ENCODE data around the gene TNIP2. TPM values are rescaled to one million over a fixed set of nuclear protein-coding genes. Genes with fewer than 3 reads are reported as not detected.
A peak's percentile ranks its signal among the peaks of the same experiment; 100 is the strongest.

Gene TNIP2
- total and polyA plus RNA-seq, 2 of the 13 experiments (the other 11 are each of a cell fraction or from before 2014, with no cell fraction given) = 25.6 to 38.0 TPM

DNA sequence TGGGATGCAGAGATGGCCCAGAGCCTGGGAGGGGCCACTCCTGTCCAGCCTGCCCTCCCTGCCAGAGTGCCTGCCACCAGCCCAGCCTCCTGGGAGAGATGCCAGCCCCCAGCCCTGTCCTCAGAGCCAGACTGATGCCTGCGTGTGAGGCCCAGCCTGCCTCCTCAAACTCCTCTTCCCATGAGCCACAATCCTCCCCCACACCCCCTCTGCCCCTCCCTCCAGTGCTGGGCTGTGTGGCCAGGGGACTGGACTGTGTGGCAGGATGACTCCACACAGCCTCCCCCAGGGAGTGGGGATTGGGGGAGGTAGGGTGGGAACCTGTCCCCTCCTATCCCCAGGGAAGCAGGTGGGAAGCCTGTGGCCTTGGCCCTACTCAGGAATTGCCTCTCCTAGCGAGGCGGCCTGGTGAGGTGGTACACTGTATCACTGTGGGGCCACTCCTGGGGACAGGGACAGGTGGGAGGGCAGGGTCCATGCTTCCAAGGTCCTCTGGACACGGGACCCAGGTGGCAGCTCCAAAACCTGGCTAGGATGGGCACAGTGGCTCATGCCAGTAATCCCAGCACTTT is 32.5 kb upstream of the TNIP2 start (continued):
- TF ChIP-seq KLF13 (CRISPR knock-in tag; IDR thresholded peaks at IDR 0.05) (no peak), POGZ (CRISPR knock-in tag; IDR thresholded peaks at IDR 0.05) (no peak), HNRNPL (IDR thresholded peaks at IDR 0.05; ENCODE audit: low read depth, low read length) (0 out of 2 replicates have a peak, but pooled peaks have one; percentile 32), ISX (CRISPR knock-in tag; conservative IDR thresholded peaks at IDR 0.05) (no peak), ZNF678 (CRISPR knock-in tag; IDR thresholded peaks at IDR 0.05) (no peak), ZNF124 (CRISPR knock-in tag; IDR thresholded peaks at IDR 0.05) (no peak), ZSCAN31 (CRISPR knock-in tag; IDR thresholded peaks at IDR 0.05; ENCODE audit: low read depth) (no peak), HNF4A (CRISPR knock-in tag; IDR thresholded peaks at IDR 0.05) (peak; percentile 79), ZFY (CRISPR knock-in tag; IDR thresholded peaks at IDR 0.05) (no peak), MTA1 (CRISPR knock-in tag; IDR thresholded peaks at IDR 0.05; ENCODE audit: borderline replicate concordance) (0 out of 2 replicates have a peak, but pooled peaks have one; percentile 19)
- TF ChIP-seq, protein P1, sequence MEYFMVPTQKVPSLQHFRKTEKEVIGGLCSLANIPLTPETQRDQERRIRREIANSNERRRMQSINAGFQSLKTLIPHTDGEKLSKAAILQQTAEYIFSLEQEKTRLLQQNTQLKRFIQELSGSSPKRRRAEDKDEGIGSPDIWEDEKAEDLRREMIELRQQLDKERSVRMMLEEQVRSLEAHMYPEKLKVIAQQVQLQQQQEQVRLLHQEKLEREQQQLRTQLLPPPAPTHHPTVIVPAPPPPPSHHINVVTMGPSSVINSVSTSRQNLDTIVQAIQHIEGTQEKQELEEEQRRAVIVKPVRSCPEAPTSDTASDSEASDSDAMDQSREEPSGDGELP (IDR thresholded peaks at IDR 0.05; ENCODE audit: borderline replicate concordance, low read depth) = peak; percentile 14; the same call in 1 of the 2 replicates
- TF ChIP-seq, protein P2, sequence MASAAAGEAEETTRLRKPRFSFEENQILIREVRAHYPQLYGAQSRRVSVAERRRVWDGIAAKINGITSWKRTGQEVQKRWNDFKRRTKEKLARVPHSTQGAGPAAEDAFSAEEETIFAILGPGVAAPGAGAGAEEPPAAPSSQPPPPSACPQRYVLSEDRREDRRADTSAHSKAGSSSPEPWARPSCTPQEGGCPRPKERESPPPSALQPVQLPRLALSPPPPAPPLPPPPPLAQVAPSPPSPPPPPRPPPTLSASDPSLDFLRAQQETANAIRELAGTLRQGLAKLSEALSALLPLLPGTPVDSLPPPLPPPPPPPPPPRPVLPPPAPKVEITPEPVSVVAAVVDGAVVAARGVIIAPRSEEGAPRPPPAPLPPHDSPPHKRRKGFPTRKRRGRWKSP (CRISPR knock-in tag; IDR thresholded peaks at IDR 0.05) = no peak
- TF ChIP-seq, protein P3, sequence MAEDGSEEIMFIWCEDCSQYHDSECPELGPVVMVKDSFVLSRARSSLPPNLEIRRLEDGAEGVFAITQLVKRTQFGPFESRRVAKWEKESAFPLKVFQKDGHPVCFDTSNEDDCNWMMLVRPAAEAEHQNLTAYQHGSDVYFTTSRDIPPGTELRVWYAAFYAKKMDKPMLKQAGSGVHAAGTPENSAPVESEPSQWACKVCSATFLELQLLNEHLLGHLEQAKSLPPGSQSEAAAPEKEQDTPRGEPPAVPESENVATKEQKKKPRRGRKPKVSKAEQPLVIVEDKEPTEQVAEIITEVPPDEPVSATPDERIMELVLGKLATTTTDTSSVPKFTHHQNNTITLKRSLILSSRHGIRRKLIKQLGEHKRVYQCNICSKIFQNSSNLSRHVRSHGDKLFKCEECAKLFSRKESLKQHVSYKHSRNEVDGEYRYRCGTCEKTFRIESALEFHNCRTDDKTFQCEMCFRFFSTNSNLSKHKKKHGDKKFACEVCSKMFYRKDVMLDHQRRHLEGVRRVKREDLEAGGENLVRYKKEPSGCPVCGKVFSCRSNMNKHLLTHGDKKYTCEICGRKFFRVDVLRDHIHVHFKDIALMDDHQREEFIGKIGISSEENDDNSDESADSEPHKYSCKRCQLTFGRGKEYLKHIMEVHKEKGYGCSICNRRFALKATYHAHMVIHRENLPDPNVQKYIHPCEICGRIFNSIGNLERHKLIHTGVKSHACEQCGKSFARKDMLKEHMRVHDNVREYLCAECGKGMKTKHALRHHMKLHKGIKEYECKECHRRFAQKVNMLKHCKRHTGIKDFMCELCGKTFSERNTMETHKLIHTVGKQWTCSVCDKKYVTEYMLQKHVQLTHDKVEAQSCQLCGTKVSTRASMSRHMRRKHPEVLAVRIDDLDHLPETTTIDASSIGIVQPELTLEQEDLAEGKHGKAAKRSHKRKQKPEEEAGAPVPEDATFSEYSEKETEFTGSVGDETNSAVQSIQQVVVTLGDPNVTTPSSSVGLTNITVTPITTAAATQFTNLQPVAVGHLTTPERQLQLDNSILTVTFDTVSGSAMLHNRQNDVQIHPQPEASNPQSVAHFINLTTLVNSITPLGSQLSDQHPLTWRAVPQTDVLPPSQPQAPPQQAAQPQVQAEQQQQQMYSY (CRISPR knock-in tag; IDR thresholded peaks at IDR 0.05) = peak; percentile 81; the same call in 1 of the 2 replicates
- TF ChIP-seq, protein P4, sequence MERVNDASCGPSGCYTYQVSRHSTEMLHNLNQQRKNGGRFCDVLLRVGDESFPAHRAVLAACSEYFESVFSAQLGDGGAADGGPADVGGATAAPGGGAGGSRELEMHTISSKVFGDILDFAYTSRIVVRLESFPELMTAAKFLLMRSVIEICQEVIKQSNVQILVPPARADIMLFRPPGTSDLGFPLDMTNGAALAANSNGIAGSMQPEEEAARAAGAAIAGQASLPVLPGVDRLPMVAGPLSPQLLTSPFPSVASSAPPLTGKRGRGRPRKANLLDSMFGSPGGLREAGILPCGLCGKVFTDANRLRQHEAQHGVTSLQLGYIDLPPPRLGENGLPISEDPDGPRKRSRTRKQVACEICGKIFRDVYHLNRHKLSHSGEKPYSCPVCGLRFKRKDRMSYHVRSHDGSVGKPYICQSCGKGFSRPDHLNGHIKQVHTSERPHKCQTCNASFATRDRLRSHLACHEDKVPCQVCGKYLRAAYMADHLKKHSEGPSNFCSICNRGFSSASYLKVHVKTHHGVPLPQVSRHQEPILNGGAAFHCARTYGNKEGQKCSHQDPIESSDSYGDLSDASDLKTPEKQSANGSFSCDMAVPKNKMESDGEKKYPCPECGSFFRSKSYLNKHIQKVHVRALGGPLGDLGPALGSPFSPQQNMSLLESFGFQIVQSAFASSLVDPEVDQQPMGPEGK (CRISPR knock-in tag; IDR thresholded peaks at IDR 0.05) = peak; percentile 52
- TF ChIP-seq, protein P5, sequence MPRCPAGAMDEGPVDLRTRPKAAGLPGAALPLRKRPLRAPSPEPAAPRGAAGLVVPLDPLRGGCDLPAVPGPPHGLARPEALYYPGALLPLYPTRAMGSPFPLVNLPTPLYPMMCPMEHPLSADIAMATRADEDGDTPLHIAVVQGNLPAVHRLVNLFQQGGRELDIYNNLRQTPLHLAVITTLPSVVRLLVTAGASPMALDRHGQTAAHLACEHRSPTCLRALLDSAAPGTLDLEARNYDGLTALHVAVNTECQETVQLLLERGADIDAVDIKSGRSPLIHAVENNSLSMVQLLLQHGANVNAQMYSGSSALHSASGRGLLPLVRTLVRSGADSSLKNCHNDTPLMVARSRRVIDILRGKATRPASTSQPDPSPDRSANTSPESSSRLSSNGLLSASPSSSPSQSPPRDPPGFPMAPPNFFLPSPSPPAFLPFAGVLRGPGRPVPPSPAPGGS (CRISPR knock-in tag; IDR thresholded peaks at IDR 0.05) = no peak
- TF ChIP-seq, protein P6, sequence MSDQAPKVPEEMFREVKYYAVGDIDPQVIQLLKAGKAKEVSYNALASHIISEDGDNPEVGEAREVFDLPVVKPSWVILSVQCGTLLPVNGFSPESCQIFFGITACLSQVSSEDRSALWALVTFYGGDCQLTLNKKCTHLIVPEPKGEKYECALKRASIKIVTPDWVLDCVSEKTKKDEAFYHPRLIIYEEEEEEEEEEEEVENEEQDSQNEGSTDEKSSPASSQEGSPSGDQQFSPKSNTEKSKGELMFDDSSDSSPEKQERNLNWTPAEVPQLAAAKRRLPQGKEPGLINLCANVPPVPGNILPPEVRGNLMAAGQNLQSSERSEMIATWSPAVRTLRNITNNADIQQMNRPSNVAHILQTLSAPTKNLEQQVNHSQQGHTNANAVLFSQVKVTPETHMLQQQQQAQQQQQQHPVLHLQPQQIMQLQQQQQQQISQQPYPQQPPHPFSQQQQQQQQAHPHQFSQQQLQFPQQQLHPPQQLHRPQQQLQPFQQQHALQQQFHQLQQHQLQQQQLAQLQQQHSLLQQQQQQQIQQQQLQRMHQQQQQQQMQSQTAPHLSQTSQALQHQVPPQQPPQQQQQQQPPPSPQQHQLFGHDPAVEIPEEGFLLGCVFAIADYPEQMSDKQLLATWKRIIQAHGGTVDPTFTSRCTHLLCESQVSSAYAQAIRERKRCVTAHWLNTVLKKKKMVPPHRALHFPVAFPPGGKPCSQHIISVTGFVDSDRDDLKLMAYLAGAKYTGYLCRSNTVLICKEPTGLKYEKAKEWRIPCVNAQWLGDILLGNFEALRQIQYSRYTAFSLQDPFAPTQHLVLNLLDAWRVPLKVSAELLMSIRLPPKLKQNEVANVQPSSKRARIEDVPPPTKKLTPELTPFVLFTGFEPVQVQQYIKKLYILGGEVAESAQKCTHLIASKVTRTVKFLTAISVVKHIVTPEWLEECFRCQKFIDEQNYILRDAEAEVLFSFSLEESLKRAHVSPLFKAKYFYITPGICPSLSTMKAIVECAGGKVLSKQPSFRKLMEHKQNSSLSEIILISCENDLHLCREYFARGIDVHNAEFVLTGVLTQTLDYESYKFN (CRISPR knock-in tag; conservative IDR thresholded peaks at IDR 0.05) = peak; percentile 59
